Nephron progenitor cell (in vitro differentiated cells): ENCODE measurements around the gene BICC1.

Experiments used
- DNase-seq: peaks from one replicate; pipeline ENCODE4 v3.0.0; 2021
- H3K27ac Mint-ChIP-seq: 2 replicates; pipeline ENCODE4 v1.8.0; 2021; ENCODE audit warnings: mild to moderate bottlenecking, moderate library complexity, mixed read lengths
- H3K27me3 Mint-ChIP-seq: 2 replicates; pipeline ENCODE4 v1.8.0; 2021; ENCODE audit warnings: mild to moderate bottlenecking, low read depth, mixed read lengths; ENCODE audit not compliant: poor library complexity
- H3K36me3 Mint-ChIP-seq: 2 replicates; pipeline ENCODE4 v1.8.0; 2021; ENCODE audit warnings: low read depth, mixed read lengths
- H3K4me1 Mint-ChIP-seq: 2 replicates; pipeline ENCODE4 v1.8.0; 2021; ENCODE audit warnings: mixed read lengths
- H3K4me3 Mint-ChIP-seq: 2 replicates; pipeline ENCODE4 v1.8.0; 2021; ENCODE audit warnings: mild to moderate bottlenecking, moderate library complexity, mixed read lengths
- H3K9me3 Mint-ChIP-seq: 2 replicates; pipeline ENCODE4 v1.8.0; 2021; ENCODE audit warnings: mild to moderate bottlenecking, moderate library complexity, mixed read lengths
- CTCF ChIP-seq: fragments of 200-600 bp; sonication (generic); IDR thresholded peaks from 2 replicates; pipeline ENCODE4 v1.5.0; 2021; ENCODE audit warnings: antibody characterized with exemption

The BICC1 gene

GRCh38 chr10:58608351-58608750 is 95.7 kb downstream of the BICC1 start:
- Mint-ChIP-seq H3K36me3 (no peaks in the 10 kb centered on the region), H3K4me1 (no peaks in the 10 kb centered on the region), H3K9me3 (no peaks in the 10 kb centered on the region), H3K4me3 (no peak overlapping the region), H3K27me3 (peaks cover 2% of the 10 kb centered on the region), H3K27ac (no peak overlapping the region)
- no peak for DNase-seq
- no peak for TF ChIP-seq CTCF

- Mint-ChIP-seq H3K27me3 (no peaks in the 10 kb centered on the region), H3K4me1 (no peaks in the 10 kb centered on the region), H3K27ac (no peak overlapping the region), H3K4me3 (no peak overlapping the region), H3K36me3 (no peaks in the 10 kb centered on the region), H3K9me3 (no peaks in the 10 kb centered on the region)
- TF ChIP-seq CTCF: no peak
- DNase-seq: no peak
Observed at GRCh38 chr10:58608826-58609531, 96.3 kb downstream of the BICC1 start.

- no peak for TF ChIP-seq CTCF
- no peaks in the 10 kb centered on the region for H3K27me3 Mint-ChIP-seq
- H3K4me3 Mint-ChIP-seq: no peak overlapping the region
- H3K36me3 Mint-ChIP-seq: no peaks in the 10 kb centered on the region
- no peak for DNase-seq
- H3K27ac Mint-ChIP-seq: no peak overlapping the region
- H3K4me1 Mint-ChIP-seq: no peaks in the 10 kb centered on the region
- H3K9me3 Mint-ChIP-seq: no peaks in the 10 kb centered on the region
Observed at GRCh38 chr10:58609532-58610150, 97.0 kb downstream of the BICC1 start.

- TF ChIP-seq CTCF: no peak
- Mint-ChIP-seq H3K4me3 (no peak overlapping the region), H3K4me1 (no peaks in the 10 kb centered on the region), H3K27ac (no peak overlapping the region), H3K27me3 (peaks cover 5% of the 10 kb centered on the region), H3K9me3 (no peaks in the 10 kb centered on the region), H3K36me3 (no peaks in the 10 kb centered on the region)
- no peak for DNase-seq
Observed at GRCh38 chr10:58615237-58615935, 102.7 kb downstream of the BICC1 start.

GRCh38 chr10:58618158-58618676 is 105.5 kb downstream of the BICC1 start:
- no peak overlapping the region for H3K4me3 Mint-ChIP-seq
- no peaks in the 10 kb centered on the region for H3K36me3 Mint-ChIP-seq
- H3K4me1 Mint-ChIP-seq: peaks cover 4% of the 10 kb centered on the region
- no peak overlapping the region for H3K27ac Mint-ChIP-seq
- DNase-seq: no peak
- no peak for TF ChIP-seq CTCF
- H3K27me3 Mint-ChIP-seq: peaks cover 5% of the 10 kb centered on the region
- H3K9me3 Mint-ChIP-seq: no peaks in the 10 kb centered on the region
